RPMI8226 (cell line): ENCODE data around the gene TTYH3.

Experiments
- DNase-seq: peaks from one replicate; pipeline ENCODE4 v3.0.0-alpha.2; 2015

TTYH3 gene

DNA sequence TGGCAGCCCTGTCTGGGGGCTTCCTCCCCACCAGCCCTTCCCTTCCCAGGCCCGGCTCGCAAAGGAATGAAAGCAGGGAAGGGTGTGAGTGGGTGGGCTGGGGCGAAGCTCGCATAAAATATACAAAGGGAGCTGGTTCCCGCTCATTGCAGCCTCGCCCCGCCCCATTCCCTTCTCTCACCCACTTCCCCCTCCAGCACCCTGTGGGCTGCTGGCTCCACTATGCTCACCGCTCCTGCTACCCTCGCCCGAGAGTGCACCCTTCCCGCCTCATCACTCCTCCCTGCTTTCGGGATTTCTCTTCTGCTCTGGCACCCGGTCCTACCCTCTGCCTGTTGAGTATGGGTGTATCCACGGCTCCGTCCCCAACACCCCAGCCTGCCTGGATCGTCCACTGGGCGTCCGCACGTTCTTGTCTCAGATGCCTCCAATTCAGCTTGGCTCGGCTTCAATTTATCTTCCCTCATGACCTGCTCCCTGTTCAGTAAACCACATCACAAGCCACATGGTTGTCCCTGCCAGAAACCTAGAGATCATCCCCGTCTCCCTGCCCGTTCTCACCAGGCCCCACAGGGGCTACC is 14.4 kb upstream of the TTYH3 start:
- DNase-seq = no peak

DNA sequence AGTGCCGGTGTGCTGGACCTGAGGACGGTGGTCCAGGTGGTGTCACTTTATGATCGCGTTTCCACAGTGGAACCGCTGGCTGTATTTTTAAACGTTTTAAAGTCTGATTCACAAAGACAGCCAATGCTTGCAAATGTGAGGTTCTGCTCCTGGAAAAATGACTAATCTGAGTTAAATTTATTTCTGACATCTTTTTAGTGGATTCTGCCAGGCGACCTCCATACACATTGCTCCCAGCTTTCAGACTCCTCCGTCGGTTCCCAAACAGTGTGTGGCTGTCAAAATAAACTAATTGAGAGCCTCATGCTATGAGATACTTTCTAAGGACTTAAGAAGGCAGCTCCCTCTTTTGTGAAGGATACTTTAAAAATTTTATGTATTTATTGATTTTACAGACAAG is 12.7 kb upstream of the TTYH3 start:
- no peak for DNase-seq

- DNase-seq = peak; percentile 2
Observed at GRCh38 chr7:2621061-2621828, 10.5 kb upstream of the TTYH3 start.

- no peak for DNase-seq
Observed at GRCh38 chr7:2621948-2622640, 9.7 kb upstream of the TTYH3 start.

DNA sequence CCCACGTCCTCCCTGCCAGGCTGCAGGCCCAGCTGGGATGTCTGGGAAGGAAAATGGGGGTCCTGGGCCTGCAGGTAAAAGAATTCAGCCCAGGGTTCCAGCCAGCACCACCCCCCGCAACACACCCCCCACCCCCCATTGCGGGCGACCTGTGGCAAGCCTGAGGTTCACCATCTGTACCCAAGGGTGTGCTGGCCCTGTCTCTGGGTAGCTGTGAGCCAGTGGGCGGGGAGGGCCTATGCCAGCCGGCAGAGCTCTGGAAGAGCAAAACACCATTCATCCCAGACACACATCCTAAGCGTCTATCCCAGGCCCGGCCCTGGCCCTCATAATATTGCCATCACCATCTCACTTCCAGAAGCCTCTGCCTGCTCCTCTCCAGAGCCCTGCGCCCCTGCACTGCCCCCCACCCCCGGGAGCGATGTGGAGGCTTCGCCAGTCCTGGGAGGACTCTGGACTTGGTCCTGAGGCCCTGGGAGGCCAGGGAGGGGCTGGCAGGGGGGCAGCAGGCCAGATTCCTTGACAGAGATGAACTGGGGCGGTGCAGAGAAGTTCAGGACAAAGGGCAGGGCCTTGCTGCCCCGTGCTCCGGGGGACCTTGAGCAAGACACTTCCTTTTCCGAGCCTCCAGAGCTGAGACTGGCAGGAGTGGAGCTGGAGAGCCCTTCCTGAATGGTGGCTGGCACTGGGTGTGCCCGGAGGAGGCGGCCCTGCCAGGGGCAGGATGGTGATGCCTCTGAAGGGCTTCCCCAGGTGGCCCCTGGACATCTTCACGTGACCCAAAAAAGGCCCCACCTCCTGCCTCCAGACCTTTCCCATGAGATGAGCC is 8.7 kb upstream of the TTYH3 start:
- DNase-seq = no peak

DNA sequence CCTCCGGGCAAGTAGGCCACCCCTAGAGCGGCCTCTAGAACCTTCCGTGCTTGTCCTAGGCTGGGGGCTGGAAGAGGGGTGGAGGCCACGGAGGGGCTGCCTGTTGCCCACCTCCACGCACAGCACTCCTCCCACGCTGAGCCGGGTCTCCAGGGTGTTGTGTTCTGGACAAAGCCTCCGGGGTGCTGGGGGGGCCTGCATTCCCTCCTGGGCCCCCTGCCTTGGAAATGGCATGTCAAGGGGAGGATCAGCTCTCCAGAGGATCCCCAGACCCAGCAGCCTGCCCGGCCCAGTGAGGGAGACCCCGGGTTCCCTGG is 8.1 kb upstream of the TTYH3 start:
- no peak for DNase-seq

DNA sequence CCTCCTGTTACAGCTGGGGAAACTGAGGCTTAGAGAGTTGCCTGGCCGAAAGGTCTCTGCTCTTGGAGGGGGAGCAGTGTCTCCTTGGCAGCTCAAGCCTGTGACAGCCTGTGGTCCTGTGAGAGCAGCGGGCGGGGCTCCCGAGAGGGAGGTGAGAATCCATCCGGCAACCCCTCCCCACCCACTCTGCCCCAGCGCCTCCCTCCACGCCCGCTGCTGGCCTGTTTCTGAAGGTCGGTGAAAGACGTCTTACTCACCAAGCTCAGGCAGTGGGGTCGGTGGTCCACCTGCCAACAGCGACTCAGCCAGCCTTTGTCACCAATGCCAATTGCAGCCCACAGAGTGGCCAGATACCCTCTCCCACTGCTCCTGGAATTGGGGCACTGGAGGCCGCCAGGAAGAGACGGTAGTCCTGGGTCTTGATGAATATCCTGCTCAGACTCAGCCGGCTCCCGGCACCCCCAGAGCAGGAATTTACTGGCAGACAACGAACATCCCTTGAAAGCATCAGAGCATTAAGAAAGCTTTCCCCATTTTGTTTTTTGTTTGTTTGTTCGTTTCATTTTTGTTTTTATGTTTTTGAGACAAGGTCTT is 7.4 kb upstream of the TTYH3 start:
- no peak for DNase-seq

DNA sequence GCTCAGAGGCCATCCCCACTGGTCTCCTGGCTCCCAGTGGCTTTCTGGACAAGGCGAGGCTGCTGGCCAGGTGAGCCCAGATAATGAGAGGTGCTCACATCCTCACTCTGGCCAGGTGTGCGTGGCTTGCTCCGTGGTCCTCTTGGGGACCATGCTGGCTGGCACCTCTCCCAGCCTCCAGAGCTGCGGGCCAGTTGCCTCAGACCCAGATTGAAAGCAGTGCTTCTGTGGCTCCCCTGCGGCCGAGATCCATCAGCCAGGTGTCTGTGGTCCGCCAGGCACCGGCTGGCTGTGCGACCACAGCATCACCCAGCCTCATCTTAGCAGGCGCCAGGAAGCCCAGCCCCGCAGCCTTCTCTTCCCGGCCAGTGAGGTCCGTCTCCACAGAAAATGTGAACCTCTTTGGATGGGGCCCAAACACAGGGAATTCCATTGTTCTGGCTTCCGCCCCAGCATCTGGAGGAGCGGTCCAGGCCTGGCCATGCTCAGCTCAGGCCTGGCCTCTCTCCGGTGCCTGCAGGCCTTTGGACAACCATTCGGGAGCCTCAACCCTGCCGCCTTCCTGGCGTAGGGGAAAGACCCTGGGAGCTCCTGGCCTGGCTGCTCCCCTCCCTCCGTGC is 5.2 kb upstream of the TTYH3 start:
- peak; percentile 83 for DNase-seq

DNA sequence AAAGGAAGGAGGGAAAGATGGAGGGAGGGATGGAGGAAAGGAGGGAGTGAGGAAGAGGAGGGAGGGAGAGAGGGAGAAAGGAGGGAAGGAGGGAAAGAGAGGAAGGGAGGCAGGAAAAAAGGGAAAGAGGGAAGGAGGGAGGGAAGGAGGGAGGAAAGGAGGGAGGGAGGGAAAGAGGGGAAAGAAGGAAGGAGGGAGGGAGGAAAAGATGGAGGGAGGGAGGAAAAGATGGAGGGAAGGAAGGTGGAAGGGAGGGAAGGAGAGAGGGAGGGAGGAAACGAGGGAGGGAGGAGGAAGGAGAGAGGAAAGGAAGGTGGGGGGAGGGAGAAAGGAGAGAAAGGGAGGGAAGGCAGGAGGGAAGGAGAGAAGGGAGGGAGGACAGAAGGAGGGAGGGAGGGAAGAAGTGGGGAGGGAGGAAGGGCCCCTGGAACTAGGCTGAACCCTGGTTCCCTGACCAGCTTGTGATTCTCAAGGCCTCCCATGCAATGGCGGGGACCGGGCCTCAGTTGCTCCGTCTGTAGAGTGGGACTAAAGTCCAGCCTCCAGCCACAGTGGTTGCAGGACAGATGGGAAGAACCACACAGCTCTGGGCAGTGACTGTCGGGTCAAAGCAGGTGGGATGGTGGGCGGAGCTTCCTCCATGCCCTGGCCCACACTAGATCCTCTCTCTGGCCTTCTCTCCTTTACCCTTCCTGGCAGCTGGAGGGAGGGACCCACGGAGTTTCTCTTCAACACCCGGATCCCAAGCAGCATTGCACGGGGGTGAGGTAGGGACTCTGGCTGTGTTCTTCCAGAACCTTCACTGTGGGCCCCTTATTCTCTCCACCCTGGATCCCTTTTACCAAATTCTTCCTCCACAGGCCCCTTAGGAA is 4.3 kb upstream of the TTYH3 start:
- no peak for DNase-seq

DNA sequence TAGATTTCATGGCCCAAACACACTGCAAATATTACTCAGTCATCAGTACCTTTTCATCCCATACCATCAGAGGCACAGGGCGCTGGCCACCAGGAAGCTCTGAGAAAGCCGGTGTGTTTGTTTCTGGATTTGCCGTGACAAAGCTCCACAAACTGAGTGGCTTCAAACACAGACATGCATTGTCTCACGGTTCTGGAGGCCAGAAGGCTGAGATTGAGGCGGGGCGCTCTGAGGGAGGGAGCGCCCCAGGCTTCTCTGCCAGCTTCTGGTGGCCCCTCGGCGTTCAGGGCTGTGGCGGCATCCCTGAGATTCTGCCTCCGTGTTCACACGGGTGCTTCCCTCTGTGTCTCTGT is 3.7 kb upstream of the TTYH3 start:
- DNase-seq = no peak

DNA sequence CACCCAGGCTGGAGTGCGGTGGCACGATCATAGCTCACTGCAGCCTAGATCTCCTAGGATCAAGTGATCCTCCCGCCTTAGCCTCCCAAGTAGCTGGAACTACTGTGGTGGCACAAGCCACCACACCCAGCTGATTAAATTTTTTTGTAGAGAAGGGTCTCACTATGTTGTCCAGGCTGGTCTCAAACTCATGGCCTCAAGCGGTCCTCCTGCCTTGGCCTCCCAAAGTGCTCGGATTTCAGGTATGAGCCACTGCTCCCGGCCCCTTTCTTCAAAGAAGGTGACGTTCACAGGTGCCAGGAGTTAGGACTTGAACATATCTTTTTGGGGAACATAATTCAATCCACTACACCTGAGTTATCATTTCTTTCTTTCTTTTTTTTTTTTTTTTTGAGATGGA is 2.9 kb upstream of the TTYH3 start:
- DNase-seq = no peak

- no peak for DNase-seq
Observed at GRCh38 chr7:2629746-2630681, 1.8 kb upstream of the TTYH3 start.

GRCh38 chr7:2632733-2633537 is 1.1 kb downstream of the TTYH3 start:
- DNase-seq = no peak

- DNase-seq = no peak
Observed at GRCh38 chr7:2633538-2634266, 1.9 kb downstream of the TTYH3 start.

- no peak for DNase-seq
Observed at GRCh38 chr7:2634267-2635145, 2.7 kb downstream of the TTYH3 start.

- no peak for DNase-seq
Observed at GRCh38 chr7:2635148-2635668, 3.4 kb downstream of the TTYH3 start.
